Activated CD4-positive, alpha-beta T cell treated with anti-CD3 and anti-CD28 coated beads, Interleukin-2, amount 50 U/mL, for 1 hour (primary cell): Measurements from ENCODE around the gene KCNQ1OT1.

Experiments
- DNase-seq: peaks from one replicate; pipeline ENCODE4 v3.0.0-alpha.2; 2020

The KCNQ1OT1 gene

GRCh38 chr11:2699531-2700414 lies at the start of gene KCNQ1OT1:
Gene KCNQ1OT1 (minus strand): TSS chr11:2699994.
- DNase-seq = peak; percentile 81

DNA sequence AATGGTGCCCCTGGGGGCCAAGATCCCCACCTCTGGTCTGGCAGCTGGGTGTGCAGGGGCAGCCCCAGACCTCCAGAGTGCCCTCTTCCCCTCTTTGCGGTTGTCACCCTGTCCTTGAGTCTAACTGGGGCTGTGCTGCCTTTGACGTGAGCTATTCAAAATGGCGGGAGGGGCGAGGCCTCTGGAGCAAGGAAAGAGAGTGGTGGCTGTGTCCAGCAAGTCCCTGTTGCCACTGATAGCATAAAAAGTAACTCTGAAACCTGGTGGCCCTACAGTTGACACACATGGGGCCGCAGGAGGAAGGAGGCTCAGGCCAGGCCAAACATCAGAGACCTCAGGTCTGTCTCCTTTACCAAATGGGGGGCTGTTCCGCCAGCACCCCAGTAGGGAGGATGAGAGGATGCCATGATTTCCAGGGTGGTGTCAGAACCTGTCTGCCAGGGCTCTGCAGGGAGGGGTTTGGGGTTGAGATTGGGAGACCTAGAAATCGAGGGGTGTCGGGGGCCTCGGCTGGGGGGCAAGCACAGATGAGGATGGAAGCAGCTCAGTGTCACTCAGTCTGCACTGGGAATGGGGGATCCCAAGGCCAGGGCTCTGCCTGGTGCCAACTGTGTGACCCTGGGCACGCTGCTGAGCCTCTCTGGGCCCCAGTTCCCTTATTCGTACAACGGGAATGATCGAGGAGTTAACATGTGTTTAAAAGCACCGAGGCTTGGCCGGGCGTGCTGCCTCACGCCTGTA lies 49.2 kb upstream of the KCNQ1OT1 start:
- DNase-seq = no peak

DNA sequence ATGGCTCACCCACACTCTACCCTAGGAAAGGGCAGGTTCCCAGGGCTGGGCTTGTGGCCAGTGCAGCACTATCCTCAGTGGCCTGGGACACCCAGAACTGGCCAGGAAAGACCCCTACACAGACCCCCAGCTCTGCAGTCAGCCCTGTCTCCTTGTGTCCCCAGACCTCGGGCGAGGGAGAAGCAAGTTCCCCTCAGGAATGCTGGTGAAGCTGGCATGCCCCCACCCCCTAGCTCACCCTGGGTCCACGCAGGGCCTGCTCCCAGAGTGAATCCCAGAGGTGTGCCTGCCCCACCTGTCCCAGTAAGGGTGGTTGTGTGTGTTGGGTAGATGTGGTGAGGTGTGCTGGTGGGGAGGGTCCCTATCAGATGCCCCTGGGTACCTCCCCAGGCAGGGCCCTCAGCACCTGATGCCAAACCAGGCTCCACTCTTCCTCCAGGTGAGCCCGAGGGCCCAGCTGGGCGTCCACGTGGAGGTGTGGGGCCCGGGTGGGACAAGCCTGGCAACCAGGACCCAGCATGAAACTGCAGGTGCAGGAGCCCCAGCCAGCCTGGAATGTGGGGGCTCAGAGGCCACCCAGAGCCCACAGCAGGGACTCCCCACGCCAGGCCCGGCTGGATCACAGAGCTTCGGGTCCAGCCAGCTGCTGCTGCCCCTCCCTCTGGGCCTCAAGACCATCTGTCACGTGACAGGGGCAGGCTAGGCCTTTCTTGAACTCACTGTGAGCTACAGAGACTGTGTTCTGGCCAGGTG lies 48.4 kb upstream of the KCNQ1OT1 start:
- DNase-seq = no peak

DNA sequence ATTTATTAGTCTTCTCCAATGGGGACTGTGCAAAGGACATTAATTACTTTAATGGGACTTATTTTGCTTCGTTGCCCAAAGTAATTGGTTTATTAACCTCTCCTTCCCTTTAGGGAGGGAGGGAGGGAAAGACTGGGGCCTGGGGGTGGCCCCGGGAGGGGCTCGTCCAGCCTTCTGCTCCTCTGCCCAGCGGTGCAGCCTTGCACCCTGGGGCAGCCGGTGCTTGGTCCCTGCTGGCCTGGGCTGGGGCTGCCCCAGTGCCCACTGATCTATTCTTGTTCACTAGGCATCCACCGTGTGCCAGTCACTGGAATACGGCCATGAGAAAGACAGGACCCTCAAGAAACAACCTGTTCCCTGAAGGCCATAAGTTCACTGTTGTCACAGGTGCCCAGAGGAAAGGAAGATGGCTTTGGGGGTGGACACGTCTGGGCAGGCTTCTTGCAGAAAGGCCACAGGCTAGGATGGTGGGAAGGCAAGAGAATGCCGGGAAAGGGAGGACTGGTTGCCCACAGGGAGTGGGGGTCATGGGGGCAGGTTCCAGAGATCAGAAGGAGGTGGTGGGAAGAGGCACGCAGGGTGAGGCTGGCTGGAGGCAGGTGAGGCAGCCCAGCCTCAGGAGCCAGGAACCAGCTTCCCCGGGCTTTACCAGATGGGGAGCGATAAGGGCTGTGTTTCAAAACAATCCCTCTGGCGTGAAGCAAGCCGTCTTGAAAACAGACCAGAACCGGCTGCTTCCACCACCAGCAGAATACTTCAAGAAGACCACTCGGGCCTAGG lies 47.6 kb upstream of the KCNQ1OT1 start:
- DNase-seq = no peak

DNA sequence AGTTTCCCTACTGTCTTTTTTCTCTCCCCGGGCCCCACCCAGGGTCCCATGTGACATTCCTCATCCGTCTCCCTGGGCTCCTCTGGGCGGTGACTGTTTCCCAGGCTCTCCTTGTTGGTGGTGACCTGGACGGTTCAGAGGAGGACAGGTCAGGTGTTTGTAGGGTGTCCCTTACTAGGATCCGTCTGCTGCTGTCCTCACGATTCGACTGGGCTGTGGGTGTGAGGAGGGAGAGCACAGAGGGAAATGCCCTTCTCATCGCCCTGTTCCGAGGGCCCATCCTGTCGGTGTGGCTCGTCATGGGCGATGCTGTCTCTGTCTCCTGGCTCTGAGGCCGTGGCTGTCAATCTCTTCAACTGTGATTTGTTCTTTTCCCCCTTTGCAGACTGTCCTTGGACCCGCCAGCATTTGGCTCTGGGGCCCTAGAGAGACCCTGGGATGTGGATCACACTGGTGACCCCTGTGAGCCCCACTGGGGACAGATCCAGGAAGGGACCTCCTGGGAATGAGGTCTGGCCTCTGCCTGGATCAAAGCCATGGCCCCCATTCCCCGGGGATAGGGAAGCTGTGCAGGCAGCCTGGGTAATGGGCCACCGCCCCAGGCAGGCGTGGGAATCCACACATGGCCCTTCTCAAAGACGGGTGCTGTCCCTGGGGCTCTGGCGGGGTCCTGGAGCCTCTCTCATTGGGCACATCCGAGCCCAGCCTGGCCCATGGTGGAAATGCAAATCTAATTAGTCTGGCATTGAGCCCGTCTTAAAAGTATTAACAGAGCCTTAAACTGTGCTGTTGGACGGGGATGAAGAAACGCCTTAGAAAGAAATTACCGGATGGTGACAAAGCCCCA lies 46.8 kb upstream of the KCNQ1OT1 start:
- no peak for DNase-seq

DNA sequence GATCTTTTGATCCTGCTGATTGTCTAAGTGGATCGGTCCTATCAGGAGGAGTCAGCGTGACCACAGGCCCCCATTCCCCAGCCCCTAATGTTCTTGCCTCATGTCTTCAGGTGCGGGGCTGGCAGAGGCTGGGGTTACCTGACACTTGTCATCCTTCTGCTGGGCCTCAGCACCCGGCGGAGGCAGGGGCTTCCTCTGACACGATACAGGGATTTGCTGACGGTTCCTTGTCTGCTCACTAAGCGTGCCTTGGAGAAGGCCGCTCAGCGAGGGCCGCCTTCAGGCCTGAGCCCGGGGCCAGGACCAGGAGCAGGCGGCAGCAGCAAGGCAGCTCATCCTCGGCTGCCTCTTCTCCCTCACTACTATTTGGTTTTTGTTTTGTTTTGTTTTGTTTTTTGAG lies 45.7 kb upstream of the KCNQ1OT1 start:
- DNase-seq = no peak

- no peak for DNase-seq
These were observed 44.4 kb upstream of the KCNQ1OT1 start for GRCh38 chr11:2744166-2744565.

- DNase-seq = no peak
These were observed 43.8 kb upstream of the KCNQ1OT1 start for GRCh38 chr11:2743427-2744110.

- DNase-seq = no peak
These were observed 43.0 kb upstream of the KCNQ1OT1 start for GRCh38 chr11:2742611-2743426.

- DNase-seq = no peak
These were observed 42.4 kb upstream of the KCNQ1OT1 start for GRCh38 chr11:2742201-2742600.

DNA sequence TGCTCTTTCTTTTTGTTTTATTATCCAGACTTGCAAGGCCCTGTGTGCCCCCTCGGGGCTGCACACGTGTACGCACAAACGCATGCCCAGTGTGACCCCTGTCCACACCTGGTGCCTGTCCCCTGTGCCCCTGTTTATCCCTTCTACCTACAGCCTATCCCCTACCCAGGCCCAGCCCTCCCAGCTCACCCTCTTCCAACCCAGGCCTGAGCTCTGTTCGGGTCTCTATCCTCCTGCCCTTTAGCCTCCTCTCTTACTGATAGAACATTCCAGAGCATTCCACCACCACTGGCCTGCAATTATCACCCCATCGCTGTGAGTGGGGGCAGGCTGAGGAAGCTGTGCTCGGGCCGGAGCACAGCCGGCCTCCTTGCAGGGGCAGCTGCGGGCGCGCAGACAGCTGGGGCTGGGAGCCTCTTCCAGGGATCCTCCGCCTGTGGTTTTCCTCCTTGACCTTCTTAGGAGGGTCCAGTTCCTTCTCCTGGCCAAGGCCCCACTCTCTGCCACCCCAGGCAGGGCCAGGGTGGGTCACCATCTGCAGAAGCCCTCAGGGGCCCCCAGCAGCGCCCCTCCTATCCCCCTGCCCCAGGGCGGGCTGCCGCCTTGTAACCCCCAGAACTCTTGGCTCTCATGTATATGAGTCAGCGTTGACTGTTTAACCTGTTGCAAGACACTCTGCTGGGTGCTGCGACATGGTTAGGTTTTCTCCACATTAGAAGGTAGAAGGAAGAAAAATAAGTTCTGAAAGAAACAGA lies 41.8 kb upstream of the KCNQ1OT1 start:
- DNase-seq = no peak

- no peak for DNase-seq
These were observed 41.2 kb upstream of the KCNQ1OT1 start for GRCh38 chr11:2741006-2741376.

GRCh38 chr11:2740275-2740940 lies 40.6 kb upstream of the KCNQ1OT1 start:
- DNase-seq = no peak

GRCh38 chr11:2739531-2740274 lies 39.9 kb upstream of the KCNQ1OT1 start:
- no peak for DNase-seq

- DNase-seq = no peak
These were observed 39.0 kb upstream of the KCNQ1OT1 start for GRCh38 chr11:2738551-2739431.

DNA sequence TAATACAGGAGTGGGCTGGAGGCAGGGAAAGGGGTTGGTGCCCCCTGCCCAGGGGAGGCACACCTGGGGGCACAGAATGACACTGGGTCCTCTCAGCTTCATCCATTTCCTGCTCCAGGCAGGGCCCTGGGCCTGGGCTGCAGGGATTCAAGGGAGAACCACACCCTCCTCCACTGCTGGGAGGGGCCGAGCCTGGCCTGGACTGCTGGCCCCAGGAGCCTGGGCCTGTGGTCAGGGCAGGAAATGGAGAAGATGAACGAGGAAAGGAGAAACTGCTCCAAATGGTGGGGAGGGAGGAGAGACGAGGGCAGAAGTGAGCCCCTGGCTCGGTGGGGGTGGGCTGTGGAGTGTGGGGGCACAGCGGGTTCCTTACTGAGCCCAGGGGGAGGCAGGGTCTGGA lies 38.1 kb upstream of the KCNQ1OT1 start:
- DNase-seq = no peak

GRCh38 chr11:2737226-2737590 lies 37.4 kb upstream of the KCNQ1OT1 start:
- DNase-seq = no peak
